Measurements from ENCODE around the gene SLC25A51.

Gene SLC25A51

GRCh38 chr9:37936965-37937364 lies 33.0 kb upstream of the SLC25A51 start:
- no peak for DNase-seq

GRCh38 chr9:37936376-37936775 lies 32.4 kb upstream of the SLC25A51 start:
- no peak for DNase-seq

GRCh38 chr9:37935096-37935495 lies 31.2 kb upstream of the SLC25A51 start:
- DNase-seq = no peak

DNA sequence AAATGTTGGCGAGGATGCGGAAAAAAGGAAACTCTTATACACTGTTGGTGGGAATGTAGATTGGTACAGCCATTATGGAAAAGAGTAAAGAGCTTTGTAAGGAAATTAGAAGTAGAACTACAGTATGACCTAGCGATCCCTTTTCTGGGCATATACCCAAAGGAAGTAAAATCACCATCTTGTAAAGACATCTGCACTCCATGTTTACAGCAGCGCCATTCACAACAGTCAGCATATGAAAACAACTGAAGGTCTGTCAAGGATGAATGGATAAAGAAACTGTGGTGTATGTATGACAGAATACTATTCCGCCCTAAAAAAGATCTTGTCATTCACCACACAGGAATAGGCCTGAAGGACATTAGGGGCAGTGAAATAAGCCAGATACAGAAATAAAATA lies 27.7 kb upstream of the SLC25A51 start:
- DNase-seq = no peak

DNA sequence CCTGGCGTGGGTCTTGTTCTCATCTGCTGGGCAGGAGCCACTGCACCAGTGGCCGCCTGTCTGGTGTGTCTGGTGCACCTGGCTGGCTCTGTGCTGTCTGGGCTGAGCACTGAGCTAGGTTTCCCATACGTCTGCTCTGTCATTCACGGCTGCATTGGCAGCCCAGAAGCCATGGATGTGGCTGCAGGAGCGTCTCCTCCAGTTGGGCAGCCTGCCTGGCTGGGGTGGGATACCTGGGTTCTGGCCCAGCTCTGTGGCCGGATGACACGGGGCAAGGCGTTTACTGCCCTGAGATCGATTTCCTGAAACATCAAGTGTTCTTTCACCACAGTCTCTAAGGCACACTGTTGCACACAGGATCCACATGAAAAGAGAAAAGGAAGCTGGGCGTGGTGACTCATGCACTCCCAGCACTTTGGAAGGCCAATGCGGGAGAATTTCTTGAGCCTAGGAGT lies 25.5 kb upstream of the SLC25A51 start:
- no peak for DNase-seq

- DNase-seq = no peak
These were observed 24.9 kb upstream of the SLC25A51 start for GRCh38 chr9:37928552-37929430.

GRCh38 chr9:37927601-37928551 lies 23.9 kb upstream of the SLC25A51 start:
- no peak for DNase-seq

DNA sequence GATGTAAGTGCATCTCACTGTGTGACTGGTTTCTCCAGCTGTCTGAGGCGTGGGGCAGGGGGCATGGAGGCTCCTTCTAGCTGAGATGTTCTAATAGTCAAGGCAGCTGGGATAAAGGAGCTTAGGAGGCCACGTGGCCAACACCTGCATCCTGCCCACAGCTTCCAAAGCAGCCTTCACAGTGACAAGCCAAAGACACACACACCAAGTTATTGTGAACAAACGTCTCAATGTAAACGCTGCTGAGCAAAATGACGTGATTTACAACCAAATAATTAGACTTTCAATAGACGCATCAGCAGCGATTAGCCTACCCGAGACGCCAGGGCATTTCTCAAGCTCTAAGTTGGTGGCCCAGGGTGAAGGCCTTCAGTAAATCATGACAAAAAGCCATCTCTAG lies 23.2 kb upstream of the SLC25A51 start:
- no peak for DNase-seq

- DNase-seq = no peak
These were observed 22.8 kb upstream of the SLC25A51 start for GRCh38 chr9:37926737-37927118.

DNA sequence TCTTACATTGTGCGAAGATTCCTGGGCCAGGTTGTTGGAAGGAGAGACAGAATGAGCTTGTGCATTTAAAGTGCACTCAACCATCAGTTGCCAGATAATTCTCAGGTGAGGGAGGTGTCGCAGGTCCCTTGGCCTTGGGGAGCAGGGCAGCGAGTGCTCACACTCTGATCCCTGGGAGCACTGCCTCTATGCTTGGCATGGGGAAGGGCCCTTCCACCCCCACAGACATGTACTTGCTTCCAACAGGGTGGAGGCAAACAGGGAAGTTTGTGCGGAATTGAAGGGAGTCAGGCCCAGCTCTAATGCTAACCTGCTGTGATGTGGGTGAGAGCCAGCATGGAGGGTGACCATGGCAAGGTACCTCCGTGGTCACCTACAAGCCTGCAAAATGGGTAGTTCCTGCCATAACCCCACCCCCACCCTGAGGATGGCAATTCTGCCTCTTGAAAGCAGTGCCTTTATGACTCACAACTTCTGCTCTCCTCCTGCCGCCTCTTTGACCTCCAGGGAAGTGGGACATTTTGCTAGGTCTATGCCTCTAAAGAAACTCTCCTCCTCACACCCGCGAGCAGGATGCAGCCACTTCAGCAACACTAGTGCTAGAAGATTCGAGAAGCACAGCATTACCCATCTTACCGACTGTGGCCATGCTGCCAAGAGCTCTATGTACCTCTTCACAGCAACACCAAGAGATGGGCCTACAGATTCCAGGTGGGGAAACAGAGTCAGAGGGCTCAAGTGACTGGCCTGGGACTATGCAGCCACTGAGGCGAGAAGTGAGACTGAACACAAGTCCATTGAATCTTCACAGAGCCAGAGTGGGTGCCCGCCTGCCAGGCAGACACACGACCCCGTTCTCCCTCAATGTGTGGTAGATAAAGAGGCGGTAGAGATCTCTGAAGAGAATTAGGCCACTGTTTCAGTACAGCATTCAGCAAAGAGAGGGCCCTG lies 22.1 kb upstream of the SLC25A51 start:
- DNase-seq = peak; percentile 31

DNA sequence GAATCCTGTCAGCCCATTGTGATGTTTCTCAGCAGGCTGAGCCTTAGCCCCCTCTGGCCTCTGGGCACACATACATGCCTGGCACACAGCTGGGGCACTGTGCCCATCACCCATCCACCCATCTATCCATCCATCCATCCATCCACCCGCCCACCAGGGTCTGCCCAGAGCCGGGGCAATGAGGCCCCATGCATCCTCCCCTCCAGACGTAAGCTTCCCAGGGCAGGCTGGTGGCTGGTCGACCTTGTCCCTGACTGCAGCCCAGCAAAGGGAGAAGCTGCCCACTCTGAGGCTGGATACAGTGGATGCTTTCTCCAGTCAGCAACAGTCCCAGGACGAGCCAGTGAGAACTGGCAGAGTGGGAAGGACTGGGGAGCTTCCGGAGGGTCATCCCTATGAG lies 21.1 kb upstream of the SLC25A51 start:
- no peak for DNase-seq

DNA sequence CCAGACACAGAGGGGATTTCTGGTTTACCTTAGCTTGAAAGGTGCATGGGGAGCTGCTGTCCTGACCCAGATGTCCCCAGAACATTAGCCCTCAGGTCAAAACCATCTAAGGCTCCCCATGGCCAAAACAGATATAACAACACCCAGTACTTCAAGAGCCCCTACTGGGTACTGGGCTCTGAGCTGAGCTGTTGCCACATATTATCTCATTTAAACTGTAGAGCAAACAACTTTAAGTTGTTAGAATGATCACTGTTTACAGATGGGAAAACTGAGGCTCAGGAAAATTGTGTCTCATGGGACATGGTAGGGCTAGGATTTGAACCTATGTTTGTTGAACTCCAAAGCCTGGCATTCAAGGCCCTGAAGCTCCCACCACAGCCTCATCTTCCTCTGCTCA lies 20.6 kb upstream of the SLC25A51 start:
- DNase-seq = no peak

- no peak for DNase-seq
These were observed 20.0 kb upstream of the SLC25A51 start for GRCh38 chr9:37923796-37924427.

GRCh38 chr9:37923118-37923795 lies 19.3 kb upstream of the SLC25A51 start:
- DNase-seq = no peak

- no peak for DNase-seq
These were observed 18.6 kb upstream of the SLC25A51 start for GRCh38 chr9:37922363-37923117.

GRCh38 chr9:37921546-37922300 lies 17.8 kb upstream of the SLC25A51 start:
- DNase-seq = no peak

- DNase-seq = no peak
These were observed 17.2 kb upstream of the SLC25A51 start for GRCh38 chr9:37921168-37921510.

DNA sequence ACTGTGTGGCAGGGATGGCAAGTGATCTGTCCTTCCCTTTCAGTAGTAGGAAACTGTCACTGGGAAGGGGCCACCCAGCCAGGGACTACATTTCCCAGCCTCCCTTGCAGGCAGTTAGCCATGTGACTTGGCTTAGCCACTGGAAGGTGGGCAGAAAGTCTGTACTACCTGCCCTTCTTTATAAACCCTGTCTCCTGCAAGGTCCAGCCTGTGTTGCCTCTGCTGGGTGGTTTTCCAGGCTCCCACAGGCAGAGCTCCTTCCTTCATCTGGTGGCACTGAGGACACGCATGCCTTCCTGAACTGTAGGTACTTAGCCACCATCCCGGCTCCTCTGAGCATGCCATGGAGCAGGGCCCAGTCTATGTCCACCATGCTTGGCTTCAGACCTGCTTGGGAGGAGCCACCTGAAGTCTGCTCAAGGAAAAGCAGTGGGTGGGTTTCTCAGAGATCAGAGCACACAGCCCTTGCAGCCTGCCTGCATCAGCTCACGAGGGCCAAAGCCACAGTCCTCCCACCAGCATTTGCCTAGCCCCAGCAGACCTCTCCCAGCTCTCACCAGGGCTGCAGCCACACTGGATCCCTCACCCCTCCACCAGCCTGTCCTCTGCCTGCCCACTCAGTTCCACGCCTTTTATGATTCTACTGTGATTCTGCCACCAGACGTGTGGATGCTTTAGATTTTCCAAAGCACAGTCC lies 16.7 kb upstream of the SLC25A51 start:
- peak; percentile 39 for DNase-seq

DNA sequence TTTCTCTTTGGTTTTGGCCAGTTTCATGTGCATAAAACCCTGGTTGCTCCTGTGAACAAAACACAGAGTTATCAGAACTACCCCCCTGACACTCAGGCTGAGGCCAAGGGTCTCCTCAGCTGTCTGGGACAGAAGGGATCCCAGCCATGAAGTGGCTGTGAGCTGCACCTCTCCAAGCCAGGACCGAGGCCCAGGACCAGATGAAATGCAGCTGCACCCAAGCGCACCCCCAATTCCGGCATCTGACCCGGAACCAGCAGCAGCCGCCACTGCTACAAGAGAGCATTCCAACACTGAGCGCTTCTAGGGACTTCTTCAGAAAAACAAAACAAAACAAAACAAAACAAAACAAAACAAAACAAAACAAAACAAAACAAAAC lies 16.0 kb upstream of the SLC25A51 start:
- no peak for DNase-seq
